Mucosa of descending colon (tissue), 3 donors: Measurements from ENCODE around the gene ITGB1BP2. TPM values are rescaled to one million over a fixed set of nuclear protein-coding genes. Genes with fewer than 3 reads are reported as not detected.
"Not testable (repeated sequence)": the region's sequence is repeated elsewhere in the genome, so short reads cannot be mapped to it uniquely, and the experiment has no call there.

Experiments used
- ATAC-seq: fragments of 200-7000 bp; cut with Tn5 transposase; one replicate; pipeline ENCODE4 v1.9.1; 2020; ENCODE audit warnings: mild to moderate bottlenecking, moderate library complexity
- DNase-seq, 3 donors: peaks; one replicate each; pipeline ENCODE4 v3.0.0-alpha.2; 2020
- H3K36me3 ChIP-seq: fragments of 200-600 bp; one replicate; pipeline ENCODE4 v1.8.0; 2021; ENCODE audit warnings: low read depth, mild to moderate bottlenecking
- H3K4me1 ChIP-seq: fragments of 200-600 bp; one replicate; pipeline ENCODE4 v1.8.0; 2021; ENCODE audit warnings: low read depth, mild to moderate bottlenecking
- H3K4me3 ChIP-seq: fragments of 200-600 bp; one replicate; pipeline ENCODE4 v1.8.0; 2021; ENCODE audit warnings: mild to moderate bottlenecking
- H3K9me3 ChIP-seq: fragments of 200-600 bp; one replicate; pipeline ENCODE4 v1.8.0; 2021; ENCODE audit warnings: mild to moderate bottlenecking
- intact Hi-C, 2 donors: fragments of 100-400 bp; cut with DNase I in 1 of 2; cut with micrococcal nuclease in 1 of 2; formaldehyde crosslinking; loops; one replicate each; pipeline versions ENCODE4 v1.11.0 to v1.11.1; 2022; cut with DNase I, micrococcal nuclease
- total RNA-seq, 3 donors: library from RNA; stranded (reverse); fragmentation: NEBNext Ultra II Directional in 2 of 3; extraction: Animal tissue kit (Norgen Biotek cat#: 25700) in 2 of 3; gene quantifications; one replicate each; pipeline versions ENCODE4 v1.2.1 to v1.2.4, GENCODE V29; 2021 to 2023
- TF ChIP-seq, protein P1 (sequence below): fragments of 200-600 bp; IDR thresholded peaks from one replicate; pipeline ENCODE4 v1.8.0; 2022; ENCODE audit warnings: antibody characterized with exemption, mild to moderate bottlenecking
- donor health status: DM: no; HTN: no; CAD: no; lungs with moderate emphysema.
- donor health status: DM: no; HTN: no; CAD: no.
- donor health status: DM: no; HTN: yes; CAD: no.

The ITGB1BP2 gene
- total RNA-seq, 3 donors from 2014 or later: 1.3 to 5.9 (median 1.6) TPM

DNA sequence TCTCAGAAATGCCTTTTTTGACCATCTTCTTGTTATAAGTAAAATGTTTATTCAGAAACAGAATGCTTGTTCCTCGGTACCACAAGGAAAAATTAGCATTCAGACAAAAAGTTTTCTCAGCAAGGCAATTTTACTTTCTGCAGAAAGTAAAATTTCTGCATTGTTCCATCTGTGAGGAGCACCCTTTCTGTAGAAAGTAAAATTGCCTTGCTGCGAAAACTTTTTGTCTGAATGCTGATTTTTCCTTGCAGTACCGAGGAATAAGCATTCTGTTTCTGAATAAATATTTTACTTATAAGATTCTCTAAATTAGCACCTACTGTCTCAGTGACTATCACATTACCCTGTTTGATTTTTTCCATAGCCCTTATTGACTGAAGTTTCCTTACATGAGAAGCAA, 24.8 kb downstream of the ITGB1BP2 start:
- Histone ChIP-seq H3K4me3 (no peak overlapping the region), H3K4me1 (no peaks in the 10 kb centered on the region), H3K9me3 (peaks cover 6% of the 10 kb centered on the region), H3K36me3 (no peaks in the 10 kb centered on the region)
- no peak for DNase-seq
- intact Hi-C loops: no loop called here
- TF ChIP-seq, protein P1, sequence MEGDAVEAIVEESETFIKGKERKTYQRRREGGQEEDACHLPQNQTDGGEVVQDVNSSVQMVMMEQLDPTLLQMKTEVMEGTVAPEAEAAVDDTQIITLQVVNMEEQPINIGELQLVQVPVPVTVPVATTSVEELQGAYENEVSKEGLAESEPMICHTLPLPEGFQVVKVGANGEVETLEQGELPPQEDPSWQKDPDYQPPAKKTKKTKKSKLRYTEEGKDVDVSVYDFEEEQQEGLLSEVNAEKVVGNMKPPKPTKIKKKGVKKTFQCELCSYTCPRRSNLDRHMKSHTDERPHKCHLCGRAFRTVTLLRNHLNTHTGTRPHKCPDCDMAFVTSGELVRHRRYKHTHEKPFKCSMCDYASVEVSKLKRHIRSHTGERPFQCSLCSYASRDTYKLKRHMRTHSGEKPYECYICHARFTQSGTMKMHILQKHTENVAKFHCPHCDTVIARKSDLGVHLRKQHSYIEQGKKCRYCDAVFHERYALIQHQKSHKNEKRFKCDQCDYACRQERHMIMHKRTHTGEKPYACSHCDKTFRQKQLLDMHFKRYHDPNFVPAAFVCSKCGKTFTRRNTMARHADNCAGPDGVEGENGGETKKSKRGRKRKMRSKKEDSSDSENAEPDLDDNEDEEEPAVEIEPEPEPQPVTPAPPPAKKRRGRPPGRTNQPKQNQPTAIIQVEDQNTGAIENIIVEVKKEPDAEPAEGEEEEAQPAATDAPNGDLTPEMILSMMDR: no peak
- ATAC-seq: no peak

DNA sequence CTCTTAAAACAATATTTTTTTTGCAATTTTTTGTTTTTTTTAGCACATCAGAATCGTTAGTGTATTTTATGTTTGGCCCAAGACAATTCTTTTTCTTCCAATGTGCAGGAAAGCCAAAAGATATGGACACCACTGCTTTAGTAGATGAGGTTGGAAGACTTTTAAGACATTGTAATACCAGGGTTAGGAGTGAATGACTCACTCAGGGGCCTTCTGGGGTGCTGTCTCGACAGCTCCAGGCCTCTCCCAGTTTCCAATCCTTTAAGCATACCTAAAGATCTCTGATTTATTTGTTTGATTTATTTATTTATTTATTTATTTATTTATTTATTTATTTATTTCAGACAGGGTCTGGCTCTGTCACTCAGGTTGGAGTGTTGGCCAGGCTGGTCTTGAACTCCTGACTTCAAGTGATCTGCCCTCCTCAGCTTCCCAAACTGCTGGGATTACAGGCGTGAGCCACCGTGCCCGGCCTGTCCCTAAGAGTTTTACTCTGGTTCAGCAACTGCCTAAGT, 47.7 kb downstream of the ITGB1BP2 start:
- H3K9me3 ChIP-seq, intact Hi-C loops, H3K4me1 ChIP-seq, H3K4me3 ChIP-seq, DNase-seq, ATAC-seq, H3K36me3 ChIP-seq: not testable (repeated sequence)

DNA sequence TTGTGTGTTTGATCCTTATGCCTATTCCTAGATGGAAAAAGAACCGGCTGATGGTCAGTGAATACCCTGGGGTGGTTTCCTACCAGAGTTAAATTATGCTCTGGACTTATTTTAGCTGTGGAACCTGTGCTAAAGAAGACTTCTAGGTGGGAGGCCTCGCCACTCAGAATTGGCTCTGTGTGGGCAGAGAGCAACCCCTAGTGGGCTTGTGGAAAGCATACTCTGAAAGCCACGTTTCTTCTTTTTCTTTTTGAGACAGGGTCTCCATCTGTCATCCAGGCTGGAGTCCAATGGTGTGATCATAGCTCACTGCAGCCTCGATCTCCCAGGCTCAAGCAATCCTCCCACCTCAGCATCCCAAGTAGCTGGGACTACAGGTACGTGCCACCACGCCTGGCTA, 48.3 kb downstream of the ITGB1BP2 start:
- H3K4me1 ChIP-seq, H3K4me3 ChIP-seq, intact Hi-C loops, H3K9me3 ChIP-seq, DNase-seq, ATAC-seq, H3K36me3 ChIP-seq: not testable (repeated sequence)

DNA sequence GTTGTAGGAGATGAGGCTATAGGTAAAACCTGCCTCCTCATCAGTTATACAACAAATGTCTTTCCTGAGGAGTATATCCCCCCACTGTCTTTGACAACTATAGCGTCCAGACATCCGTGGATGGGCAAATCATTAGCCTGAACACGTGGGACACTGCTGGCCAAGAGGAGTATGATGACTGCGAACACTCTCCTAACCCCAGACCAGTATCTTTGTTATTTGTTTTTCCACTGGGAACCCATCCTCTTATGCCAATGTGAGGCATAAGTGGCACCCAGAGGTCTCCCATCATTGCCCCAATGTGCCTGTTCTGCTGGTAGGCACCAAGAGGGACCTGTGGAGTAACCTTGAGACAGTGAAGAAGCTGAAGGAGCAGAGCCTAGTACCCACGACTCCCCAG, 50.9 kb downstream of the ITGB1BP2 start:
- H3K36me3 ChIP-seq, H3K9me3 ChIP-seq, ATAC-seq, DNase-seq, H3K4me3 ChIP-seq, intact Hi-C loops, H3K4me1 ChIP-seq: not testable (repeated sequence)

Other genes with a start within 250 kb of the ITGB1BP2 start
- gene SNX12, start 233.4 kb upstream of the ITGB1BP2 start, total RNA-seq: 10 to 100 TPM; 56.4 to 86.6 (median 68.2) TPM
- 10 to 100 TPM; 26.9 to 74.6 (median 53.1) TPM for gene FOXO4, start 205.9 kb upstream of the ITGB1BP2 start, total RNA-seq
- gene CXorf65, start 195.0 kb upstream of the ITGB1BP2 start, total RNA-seq: 1 to 10 TPM in 1 of 3 donors, not detected in 2; 2.7 TPM
- gene IL2RG, start 190.2 kb upstream of the ITGB1BP2 start, total RNA-seq: 100 to 1,000 TPM in 1 of 3 donors, 10 to 100 TPM in 2; 27.7 to 104 (median 56.8) TPM
- 10 to 100 TPM; 34.4 to 55.4 (median 47.8) TPM for gene MED12, start 183.2 kb upstream of the ITGB1BP2 start, total RNA-seq
- 1 to 10 TPM in 1 of 3 donors, under 1 TPM in 2; 0.46 to 3.1 (median 0.94) TPM for gene NLGN3, start 156.9 kb upstream of the ITGB1BP2 start, total RNA-seq
- gene GJB1, start 78.5 kb upstream of the ITGB1BP2 start, total RNA-seq: 10 to 100 TPM; 24.2 to 78.9 (median 58.2) TPM
- gene ZMYM3, start 47.6 kb upstream of the ITGB1BP2 start, total RNA-seq: 10 to 100 TPM; 13.7 to 24.9 (median 16.4) TPM
- gene NONO, start 18.1 kb upstream of the ITGB1BP2 start, total RNA-seq: 100 to 1,000 TPM; 166 to 218 (median 197) TPM
- 10 to 100 TPM; 28.2 to 44.8 (median 35.4) TPM for gene TAF1, start 64.6 kb downstream of the ITGB1BP2 start, total RNA-seq
- gene OGT, start 231.4 kb downstream of the ITGB1BP2 start, total RNA-seq: 100 to 1,000 TPM in 2 of 3 donors, 10 to 100 TPM in 1; 89.4 to 133 (median 120) TPM